Measurements from ENCODE around the gene EVL. TPM values are rescaled to one million over a fixed set of nuclear protein-coding genes. Genes with fewer than 3 reads are reported as not detected.
A peak's percentile ranks its signal among the peaks of the same experiment; 100 is the strongest.
"Not testable (repeated sequence)": the region's sequence is repeated elsewhere in the genome, so short reads cannot be mapped to it uniquely, and the experiment has no call there.

Gene EVL
- total RNA-seq, 1 donor from 2014 or later: 89.1 TPM

DNA sequence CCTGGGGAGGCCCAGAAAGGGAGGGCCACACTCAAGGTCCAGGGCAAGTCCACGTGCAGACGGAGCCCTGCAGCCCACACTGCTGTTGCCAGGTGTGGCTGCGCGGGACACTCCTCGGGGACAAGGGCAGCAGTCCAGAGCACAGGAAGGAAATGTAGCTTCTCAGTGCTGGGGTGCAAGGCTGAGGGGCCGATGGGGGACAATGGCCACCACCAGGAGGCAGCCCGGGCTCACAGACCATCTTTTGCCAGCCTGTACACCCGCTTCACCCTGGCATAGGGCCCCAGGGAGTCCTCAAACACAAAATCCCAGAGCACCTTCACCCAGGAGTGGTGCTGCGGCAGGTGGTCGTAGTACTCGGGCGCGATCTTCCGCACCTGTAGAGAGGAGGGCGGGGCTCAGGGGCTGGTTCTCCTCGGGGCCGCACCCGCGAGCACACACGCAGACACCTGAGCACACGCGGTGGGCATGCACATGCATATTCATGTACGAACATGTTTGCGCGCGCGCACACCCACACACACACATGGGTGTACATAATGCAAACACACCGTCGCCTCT lies 81.4 kb downstream of the EVL start:
- no peak for DNase-seq (ENCODE audit: low spot score)

DNA sequence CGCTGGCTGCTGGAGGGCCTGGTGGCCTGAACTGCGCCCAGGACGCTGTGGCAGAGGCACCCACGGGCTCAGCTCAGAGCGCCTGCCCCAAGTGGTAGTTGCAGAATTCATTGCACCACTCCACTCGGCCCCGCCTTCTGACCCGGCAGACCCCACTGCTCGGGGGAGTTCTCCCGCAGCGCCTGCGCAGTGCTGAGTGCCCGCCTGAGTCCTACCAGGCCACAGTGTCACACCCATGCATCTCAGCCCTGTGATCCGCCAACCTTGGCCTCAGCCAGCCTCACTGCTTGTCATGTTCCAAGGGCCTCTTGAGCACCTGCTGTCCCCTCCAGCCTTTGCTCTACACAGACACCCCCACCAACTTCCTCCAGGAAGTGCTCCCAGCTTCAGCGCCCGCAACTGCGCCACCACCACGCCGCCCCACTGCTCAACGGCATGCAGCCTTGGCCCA lies 82.0 kb downstream of the EVL start:
- DNase-seq (ENCODE audit: low spot score): no peak

DNA sequence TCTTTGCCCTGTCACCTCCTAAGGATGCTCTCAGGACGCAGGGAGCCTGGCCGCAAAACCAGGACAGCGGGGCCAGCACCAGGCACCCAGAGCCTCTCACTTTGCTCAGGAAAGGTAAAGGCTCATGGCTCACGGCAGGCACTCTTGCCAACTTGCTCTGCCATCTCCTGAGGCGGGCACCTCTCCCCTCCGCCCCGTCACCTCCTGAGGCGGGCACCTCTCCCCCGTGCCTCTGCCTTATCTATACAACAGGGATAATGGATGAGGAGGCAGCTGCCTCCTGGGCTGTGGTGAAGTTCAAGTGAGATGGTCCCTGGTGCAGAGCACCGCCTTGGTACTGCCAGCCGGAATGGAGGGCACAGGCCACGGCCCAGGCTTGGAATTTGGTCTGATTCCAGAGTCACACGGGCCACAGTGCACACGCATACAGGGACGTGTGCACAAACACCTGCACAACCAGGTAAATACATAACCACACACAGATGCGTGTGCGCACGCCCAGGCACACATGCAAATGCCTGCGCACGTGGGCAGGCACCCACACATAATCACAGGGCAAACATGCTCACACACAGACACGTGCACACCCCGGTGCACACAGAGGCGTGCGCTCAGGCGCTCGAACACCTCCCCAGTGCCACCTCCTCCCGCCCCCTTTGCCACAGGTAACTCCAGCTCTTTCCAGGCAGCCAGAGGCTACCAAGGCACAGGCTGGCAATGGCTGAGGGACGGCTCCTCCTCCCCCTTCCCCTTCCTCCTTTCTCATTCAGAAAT lies 82.7 kb downstream of the EVL start:
- no peak for DNase-seq (ENCODE audit: low spot score)

DNA sequence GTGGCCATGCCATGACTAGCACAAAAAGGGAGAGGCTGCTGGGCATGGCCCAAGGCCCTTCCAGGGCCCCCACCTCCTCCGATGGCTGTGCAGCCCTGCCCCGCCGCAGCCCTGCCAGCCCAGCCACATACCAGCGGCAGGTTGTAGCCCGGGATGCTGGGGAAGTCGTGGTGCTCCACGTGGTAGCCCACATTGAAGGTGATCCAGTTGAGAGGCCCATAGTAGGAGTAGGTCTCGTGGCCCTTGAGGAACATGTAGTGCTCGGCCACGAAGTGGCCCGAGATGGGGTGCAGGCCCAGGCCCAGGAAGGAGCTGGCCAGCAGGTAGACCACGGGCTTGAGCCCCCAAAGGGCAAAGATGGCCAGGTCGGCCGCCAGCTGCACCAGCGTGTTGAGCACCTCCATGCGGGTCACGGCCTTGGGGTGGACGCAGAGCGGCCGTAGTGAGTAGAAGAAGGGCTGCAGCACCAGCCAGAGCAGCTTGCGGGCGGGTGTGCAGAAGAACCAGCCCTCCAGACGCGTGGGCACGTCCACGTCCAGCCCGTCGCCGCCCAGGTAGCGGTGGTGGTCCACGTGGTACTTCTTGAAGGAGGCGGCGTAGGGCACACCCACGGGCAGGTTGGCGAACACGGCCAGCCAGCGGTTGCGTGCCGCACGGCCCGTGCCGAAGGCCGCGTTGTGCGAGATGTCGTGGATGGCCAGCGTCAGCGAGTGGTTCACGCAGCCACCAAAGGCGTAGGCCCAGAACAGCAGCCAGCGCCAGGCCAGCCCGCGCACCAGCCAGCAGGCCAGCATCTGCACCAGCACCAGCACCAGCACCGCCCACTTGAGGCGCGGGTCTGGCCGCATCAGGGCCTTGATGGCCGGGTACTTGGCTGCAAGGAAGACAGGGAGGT lies 83.9 kb downstream of the EVL start:
- DNase-seq (ENCODE audit: low spot score): no peak

DNA sequence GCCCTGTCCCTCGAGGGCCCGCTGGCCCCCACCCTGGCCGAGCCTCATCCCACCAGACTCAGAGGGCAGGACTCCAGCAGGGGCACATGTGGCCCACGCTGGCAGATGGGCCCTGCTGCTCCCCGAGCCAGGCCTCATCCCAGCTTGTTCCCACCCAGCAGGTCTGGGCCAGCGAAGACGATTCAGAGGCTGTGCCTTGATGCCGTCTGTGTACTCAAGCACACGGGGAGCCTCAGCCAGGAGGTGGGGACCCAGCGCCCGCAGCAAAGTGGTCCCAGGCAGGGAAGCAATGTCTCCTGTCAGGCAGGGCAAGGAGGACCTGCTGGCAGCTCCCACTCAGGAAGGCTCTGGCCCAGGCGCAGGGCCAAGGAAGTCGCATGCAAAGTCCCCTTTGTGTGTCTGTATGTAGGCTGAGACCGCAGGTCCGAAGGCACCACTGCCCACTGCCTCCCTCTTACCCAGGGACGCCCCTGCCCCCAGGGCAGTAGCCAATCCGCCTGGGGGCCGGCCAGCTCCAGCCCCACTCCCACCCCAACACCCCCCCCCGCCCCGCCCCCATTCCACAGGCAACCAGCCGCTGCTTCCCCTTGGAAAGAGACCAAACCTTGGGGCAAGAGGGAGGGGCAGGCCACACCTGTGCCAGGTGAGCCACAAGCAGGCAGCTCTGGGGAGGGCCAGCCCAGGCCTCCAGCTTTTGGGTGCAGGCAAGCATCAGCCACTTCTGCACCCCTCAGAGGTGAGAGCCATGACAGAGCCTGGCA lies 84.8 kb downstream of the EVL start:
- no peak for DNase-seq (ENCODE audit: low spot score)

DNA sequence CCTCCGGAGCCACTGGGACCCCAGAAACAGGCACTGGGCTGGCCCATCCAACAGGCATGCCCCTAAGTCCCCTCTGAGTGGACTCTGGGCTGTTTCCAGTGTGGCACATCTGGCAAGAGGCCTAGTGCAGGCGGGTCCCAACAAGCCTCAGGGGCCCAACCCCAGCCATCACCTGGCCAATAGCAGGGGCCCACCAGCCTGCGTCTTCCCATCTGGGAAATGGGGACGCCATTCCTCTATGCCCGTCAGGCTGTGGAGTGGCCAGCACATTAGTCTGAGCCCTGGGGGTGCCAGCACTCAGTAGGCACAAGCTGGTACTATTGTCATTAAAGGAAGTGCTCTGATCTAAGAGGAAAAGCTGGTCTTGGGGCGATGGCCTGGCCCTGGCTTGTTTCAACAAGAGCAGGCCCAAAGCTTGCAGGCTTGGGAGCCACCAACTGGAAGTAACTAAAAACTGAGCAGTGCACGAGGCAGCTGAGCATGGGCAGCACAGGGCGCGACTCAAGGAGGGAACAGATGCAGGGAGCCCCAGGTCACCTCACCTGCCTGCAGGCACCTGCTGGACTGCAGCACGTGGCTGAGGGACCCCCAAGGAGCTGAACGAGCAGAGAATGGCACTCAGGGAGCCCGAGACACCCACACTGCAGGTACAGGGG lies 85.8 kb downstream of the EVL start:
- DNase-seq (ENCODE audit: low spot score): no peak

DNA sequence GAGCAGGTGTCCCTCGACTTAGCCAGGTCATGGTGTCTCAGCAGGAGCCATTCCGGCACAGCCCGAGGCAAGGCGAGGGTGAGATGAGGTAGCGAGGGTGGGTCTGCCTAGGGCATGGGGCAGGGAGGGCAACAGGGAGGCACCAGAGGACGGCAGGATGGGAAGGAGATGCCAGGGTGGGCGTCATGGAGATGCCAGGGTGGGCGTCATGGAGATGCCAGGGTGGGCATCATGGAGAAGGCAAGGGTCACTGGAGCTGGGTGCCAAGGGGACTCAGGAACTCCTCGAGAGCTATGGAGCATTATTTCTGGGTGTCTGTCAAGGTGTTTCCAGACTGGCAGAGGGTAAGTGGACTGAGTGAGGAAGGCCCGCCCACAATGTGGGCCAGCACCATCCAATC lies 86.9 kb downstream of the EVL start:
- DNase-seq (ENCODE audit: low spot score): no peak

DNA sequence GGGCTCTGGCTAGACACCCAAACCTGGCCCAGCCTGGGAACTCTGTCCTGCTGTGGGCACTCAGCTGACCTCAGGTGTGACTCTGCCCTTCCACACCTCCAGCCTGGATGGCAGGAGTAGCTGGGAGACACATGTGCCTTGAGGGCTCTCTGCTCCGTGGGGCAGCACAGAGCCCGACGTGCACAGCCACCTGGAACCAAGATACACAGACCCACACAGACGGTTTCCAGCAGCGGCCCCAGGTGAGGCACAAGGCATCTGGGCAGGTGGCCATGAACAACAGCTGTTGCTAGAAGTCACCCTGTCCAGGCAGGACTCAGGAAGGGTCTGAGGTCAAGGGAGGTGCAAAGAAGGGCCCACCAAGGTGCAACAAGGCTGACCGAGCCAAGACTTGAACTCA lies 88.3 kb downstream of the EVL start:
- no peak for DNase-seq (ENCODE audit: low spot score)

DNA sequence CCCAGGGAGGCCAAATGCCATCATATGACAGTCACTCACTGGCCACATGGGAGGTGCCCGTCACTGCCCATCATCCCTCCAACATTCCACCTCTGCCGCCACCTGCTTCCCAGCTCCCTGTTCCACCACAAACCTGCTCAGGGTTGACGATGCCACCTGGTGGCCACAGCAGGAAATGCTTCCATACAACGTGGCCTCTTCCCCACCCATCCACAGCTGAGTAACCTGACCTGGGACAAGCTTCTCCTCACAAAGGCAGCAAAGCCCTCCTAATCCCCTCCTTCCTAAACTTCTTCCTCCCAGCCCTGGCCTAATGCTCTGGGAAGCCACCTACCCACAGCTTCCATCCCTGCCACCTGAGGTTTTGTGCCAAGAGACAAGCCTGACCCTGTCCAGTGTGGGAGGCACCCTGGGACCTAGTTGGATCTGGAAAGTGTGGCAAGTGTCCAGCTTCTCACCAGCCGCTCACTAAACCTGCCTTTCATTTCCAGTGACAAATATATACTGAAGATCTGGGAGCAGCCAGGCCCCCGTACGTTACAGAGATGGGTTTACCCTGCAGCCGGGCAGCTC lies 89.9 kb downstream of the EVL start:
- DNase-seq (ENCODE audit: low spot score): no peak

DNA sequence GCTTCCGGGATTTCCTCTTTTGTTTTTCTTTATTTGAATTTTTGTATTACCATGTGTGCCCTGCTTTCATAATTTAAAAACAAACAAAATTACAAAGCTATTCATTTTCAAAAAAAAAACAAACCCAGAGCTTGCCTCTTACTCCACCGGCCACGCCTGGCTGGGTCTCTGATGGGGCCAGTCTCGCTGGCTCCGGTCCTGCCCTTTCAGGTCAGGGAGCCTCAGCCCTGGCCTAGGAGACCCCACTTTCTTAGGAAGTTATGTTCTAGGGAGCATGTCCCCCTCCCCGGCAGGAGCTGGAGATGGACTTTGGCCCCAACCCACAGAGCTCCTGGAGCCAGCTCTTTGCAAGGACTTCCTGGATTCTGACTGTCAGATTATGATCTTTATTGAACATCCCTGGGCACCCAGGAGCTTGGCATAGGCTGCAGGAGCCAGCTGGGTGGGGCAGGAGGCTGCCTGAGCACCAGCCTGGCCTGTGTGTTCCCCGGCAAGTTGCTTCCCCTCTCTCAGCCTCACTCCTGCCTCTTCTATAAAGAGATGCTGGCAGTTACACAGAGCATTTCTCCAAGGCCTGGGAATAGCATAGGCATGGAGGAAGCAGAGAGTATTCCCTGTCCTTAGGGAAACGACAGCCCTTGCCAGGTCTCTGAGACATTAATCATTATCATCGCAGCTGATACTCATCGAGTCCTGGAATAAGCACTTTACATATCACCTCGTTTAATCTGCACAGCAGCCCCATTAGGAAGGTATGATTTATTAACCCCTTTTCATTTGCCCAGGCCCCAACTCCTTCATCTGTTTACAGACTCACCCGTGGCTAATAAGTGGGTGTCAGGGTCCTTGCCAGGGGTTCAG lies 90.8 kb downstream of the EVL start:
- DNase-seq (ENCODE audit: low spot score): peak; percentile 86

DNA sequence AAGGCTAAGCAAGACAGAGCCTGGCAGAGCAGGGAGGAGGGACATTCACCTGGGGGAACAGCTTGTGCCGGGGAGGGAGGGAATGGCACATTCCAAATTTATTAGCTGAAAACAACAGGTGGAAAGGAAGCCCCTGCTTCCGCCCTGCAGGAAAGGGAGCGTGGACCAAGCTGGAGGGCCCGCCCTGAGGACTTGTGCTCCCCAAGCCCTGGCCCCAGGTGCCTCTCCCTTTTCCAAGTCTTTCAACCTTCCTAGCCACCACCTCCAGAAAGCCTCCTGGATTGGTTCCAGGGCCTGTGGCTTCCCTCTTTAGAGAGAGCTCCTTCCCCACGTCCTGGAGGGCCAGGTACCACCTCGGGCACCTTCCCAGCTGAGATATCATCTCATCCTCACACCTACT lies 91.6 kb downstream of the EVL start:
- DNase-seq (ENCODE audit: low spot score): no peak

DNA sequence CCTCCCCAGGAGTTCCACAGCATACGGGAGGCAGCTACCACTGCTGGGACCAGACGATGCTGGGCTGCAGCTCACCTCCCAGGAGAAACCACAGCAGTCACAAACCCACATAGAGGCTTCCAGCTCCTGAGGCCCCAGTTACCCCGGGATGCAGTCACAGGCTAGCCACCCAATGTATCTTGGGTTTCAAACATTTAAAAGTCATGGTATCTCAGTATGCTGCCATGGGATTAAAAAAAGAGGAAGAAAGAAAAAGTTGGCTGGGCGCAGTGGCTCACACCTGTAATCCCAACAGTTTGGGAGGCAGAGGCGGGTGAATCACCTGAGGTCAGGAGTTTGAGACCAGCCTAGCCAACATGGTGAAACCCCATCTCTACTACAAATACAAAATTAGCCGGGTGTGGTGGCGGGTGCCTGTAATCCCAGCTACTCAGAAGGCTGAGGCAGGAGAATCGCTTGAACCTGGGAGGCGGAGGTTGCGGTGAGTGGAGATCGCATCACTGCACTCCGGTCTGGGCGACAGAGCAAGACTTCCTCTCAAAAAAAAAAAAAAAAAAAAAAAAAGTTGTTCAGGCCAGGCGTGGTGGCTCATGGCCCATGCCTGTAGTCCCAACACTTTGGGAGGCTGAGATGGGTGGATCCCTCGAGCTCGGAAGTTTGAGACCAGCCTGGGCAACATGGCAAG lies 92.5 kb downstream of the EVL start:
- not testable (repeated sequence) for DNase-seq (ENCODE audit: low spot score)

DNA sequence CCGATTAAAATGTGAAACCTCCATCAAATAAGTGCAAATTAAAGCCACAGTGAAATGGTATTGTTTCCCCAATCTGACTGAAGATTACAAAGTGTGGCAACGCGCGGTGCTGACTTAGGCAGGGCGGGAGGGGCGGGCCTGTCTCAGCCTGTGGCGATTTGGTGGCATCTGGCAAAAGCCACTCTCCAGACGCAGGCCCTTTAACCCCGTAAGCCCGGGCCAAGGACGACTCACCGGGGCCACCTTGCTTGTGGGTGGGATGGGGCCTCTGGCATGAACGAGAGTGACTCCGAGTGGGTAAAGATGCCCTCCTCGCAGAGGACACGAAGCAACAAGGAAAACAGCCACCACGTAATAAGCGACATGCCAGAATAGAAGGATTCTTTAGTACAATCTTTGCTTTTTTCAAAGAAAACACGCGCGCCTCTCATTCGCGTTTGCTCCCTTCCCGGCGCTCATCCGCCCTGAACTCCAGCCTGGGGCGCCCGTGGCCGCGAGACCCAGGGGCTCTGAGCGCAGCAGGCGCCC lies 93.4 kb downstream of the EVL start:
- DNase-seq (ENCODE audit: low spot score): no peak

DNA sequence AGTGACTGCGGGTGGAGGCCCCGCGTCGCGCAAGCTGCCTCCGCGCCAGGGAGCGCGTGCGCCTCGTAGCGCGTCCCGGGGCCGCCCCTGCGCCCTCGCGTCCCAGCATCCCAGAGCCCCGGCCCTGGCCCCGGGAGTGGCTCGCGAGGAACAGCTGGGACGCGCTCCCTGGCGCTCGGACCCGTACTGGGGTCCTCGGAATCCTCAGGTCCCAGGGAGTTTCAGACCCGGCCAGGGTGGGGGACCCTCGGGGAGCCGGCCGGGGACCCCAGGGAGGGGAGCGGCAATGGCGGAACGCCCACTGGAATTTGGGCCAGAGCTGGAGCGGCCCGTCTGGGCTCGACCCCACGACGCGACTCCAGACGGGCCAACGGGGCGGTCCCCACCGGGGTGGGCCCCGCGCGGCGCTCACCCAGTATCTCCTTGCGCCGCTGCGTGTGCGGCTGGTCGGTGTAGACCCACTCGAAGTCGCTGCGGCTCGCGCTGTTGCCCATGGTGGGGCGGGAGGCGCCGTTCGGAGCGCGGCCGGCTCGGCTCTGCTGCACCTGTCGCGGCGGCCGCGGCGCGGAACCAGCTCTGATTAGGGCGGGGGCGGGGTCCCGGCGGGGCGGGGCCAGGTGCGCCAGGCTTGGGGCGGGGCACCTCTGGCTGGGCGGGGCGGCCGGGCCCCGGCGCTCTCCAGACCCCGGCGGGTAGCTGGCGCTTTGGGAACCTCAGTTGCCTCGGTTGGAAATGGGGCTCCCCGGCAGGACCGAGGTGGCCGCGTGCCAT lies 94.1 kb downstream of the EVL start, which contains the start of gene DEGS2:
Gene DEGS2 (minus strand): TSS at position 552 of the 771 bp plus-strand sequence. CDS start 58 bp downstream, at position 494.
- DNase-seq (ENCODE audit: low spot score): no peak

DNA sequence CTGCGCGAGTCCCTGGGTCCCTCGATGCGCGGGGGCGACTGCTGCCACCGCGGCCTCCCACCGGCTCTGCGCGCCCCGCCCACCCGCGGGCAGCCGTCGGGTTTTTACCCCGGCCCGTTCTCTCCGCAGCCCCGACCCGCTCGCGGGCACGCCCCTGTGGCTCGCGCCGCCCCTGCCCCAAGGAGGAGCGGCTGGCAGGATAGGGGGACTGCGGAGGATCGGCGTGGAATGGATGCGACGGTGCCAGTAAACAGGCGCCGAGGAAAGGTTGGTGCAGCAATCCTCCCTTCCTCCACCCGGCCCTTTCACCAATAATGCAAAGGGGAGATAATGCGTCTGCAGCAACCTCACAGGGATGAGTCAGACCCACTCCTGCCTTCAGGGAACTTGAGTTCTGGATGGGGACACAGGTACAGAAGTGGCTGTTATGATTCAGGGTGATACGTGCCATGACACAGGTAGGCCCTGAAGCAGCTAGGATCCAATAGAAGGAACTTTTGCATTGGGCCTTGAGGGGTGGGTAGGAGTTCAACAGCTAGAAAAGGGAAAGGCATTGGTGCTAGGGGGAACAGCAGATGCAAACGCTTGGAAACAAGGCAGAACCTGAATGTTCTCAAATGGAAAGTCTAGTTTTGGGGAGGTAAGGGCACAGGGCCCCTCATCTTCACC lies 94.8 kb downstream of the EVL start:
- no peak for DNase-seq (ENCODE audit: low spot score)

DNA sequence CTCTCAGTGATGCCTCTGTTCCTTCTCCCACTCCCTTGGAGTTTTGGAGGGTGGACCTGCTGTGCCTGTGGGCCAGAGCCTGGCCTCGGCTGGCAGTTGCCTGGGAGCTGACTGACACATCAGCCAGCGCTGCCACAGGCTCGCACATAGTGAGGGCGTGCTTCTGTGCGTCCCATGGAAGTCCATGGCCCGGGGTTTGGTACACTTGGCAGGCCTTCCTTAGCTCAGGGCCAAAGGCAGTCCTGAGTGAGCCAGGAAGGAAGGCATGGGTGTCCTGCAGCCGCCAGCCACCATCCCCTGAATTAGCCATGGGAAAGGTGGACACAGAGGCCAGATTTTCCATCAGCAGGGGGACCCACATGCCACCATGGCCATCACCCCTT lies 95.3 kb downstream of the EVL start:
- no peak for DNase-seq (ENCODE audit: low spot score)

DNA sequence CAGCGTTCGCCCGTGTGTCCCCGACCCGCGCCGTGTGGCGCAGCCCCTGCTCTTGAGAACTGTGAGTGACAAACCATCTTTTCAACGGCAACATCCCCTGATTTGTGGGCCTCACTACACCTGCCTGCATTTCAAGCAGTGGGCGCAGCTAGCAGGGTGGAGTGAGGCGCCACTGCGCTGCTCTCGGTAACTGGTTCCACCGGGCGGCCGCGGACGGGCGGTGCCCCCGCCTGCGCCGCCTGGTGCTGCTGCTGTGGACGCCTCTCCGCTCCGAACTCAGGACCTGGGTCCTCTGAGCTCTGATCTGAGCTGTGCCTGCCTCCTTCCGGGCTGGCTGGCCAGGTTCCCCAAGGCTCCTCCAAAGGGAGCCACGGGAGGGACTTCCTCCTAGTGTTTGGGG lies 100.2 kb downstream of the EVL start:
- no peak for DNase-seq (ENCODE audit: low spot score)

Measured in mucosa of gallbladder (tissue), 1 donor.